Left ventricle myocardium inferior (tissue), 1 donor: ENCODE results near the gene TAF8. TPM values are rescaled to one million over a fixed set of nuclear protein-coding genes. Genes with fewer than 3 reads are reported as not detected.
A peak's percentile ranks its signal among the peaks of the same experiment; 100 is the strongest.

Experiments
- DNase-seq: peaks from one replicate; pipeline ENCODE4 v3.0.0-alpha.2; 2020
- H3K27ac ChIP-seq: fragments of 200-600 bp; replicated peaks from 2 replicates; pipeline ENCODE4 v1.8.0; 2021
- H3K27me3 ChIP-seq: fragments of 200-600 bp; 2 replicates; pipeline ENCODE4 v1.8.0; 2021; ENCODE audit warnings: low read depth
- H3K36me3 ChIP-seq: fragments of 200-600 bp; 2 replicates; pipeline ENCODE4 v1.8.0; 2021
- H3K4me1 ChIP-seq: fragments of 200-600 bp; 2 replicates; pipeline ENCODE4 v1.8.0; 2021
- H3K4me3 ChIP-seq: fragments of 200-600 bp; 2 replicates; pipeline ENCODE4 v1.8.0; 2021; ENCODE audit warnings: mild to moderate bottlenecking, moderate library complexity
- H3K9me3 ChIP-seq: fragments of 200-600 bp; replicated peaks from 2 replicates; pipeline ENCODE4 v1.8.0; 2021
- intact Hi-C: fragments of 100-400 bp; cut with micrococcal nuclease; formaldehyde crosslinking; loops from one replicate; pipeline ENCODE4 v1.11.0; 2022
- total RNA-seq: library from RNA; stranded (reverse); fragmentation: NEBNext Ultra II Directional; extraction: Animal tissue kit (Norgen Biotek cat#: 25700); gene quantifications from one replicate; pipeline ENCODE4 v1.2.1, GENCODE V29; 2021
- TF ChIP-seq, protein P1 (sequence below): fragments of 200-600 bp; IDR thresholded peaks from 2 replicates; pipeline ENCODE4 v1.8.0; 2021; ENCODE audit warnings: antibody characterized with exemption, mild to moderate bottlenecking, borderline replicate concordance
- donor health status: DM: no; HTN: yes; CAD: no; lungs with severe emphysema.

The TAF8 gene
- total RNA-seq, 1 donor from 2014 or later, result 28.5 TPM

- no peaks in the 10 kb centered on the region for H3K9me3 ChIP-seq
- DNase-seq, result no peak
- peaks cover 18% of the 10 kb centered on the region for H3K36me3 ChIP-seq
- intact Hi-C loops, result no loop called here
- peaks cover 53% of the 10 kb centered on the region for H3K4me1 ChIP-seq
- H3K27ac ChIP-seq, result peak overlapping the region; percentile 87
- TF ChIP-seq, protein P1, sequence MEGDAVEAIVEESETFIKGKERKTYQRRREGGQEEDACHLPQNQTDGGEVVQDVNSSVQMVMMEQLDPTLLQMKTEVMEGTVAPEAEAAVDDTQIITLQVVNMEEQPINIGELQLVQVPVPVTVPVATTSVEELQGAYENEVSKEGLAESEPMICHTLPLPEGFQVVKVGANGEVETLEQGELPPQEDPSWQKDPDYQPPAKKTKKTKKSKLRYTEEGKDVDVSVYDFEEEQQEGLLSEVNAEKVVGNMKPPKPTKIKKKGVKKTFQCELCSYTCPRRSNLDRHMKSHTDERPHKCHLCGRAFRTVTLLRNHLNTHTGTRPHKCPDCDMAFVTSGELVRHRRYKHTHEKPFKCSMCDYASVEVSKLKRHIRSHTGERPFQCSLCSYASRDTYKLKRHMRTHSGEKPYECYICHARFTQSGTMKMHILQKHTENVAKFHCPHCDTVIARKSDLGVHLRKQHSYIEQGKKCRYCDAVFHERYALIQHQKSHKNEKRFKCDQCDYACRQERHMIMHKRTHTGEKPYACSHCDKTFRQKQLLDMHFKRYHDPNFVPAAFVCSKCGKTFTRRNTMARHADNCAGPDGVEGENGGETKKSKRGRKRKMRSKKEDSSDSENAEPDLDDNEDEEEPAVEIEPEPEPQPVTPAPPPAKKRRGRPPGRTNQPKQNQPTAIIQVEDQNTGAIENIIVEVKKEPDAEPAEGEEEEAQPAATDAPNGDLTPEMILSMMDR, result no peak
- H3K4me3 ChIP-seq, result no peak overlapping the region
- H3K27me3 ChIP-seq, result no peaks in the 10 kb centered on the region
Measured at GRCh38 chr6:42084889-42085288, 34.6 kb downstream of the TAF8 start.

DNA sequence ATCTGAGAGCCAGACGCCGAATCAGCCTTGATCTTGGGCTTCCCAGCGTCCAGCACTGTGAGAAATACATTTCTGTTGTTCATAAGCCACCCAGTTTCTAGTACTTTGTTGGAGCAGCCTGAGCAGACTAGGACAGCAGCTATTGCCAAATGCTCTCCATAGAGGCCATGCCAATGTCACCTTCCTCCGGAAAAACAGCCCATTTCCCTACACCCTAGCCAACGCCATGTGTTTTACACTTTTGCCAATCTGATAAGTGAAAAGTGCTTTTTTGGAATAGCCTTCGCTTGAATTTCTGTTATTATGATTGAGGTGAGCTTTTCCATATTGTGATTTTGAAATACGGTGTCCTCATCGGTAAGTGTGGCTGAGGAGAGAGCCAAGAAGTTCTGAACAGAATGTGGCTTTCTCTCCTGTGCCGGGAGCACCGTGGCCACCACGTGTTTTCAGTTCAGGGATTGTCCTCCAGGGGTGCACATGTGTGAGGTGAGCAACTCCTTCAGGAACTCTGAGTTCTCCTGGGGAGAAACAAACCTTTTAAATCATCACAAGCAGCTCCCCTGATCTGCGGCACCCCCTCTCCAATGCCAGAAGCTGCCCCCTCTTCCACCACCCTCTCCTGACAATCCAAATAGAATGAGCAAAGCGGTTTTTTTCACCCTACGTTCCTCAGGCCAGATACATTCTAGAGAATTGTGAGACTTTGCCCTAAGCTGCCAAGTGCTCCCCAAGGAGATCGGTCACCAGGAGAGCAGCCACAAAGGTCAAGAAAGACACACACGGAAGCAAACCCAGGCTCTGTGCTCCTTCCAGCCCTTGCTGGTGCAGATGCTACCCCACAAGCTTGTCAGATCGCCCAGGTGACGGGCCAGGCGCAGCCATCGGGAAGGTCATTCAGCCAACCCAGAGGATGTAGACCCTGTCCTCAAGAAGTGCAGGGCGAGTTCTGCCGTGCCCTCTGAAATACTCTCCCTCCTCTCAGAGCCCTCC lies 36.0 kb downstream of the TAF8 start:
- peak overlapping the region; percentile 87 for H3K27ac ChIP-seq
- H3K36me3 ChIP-seq, result peaks cover 8% of the 10 kb centered on the region
- H3K27me3 ChIP-seq, result no peaks in the 10 kb centered on the region
- intact Hi-C loops, result no loop called here
- peaks cover 53% of the 10 kb centered on the region for H3K4me1 ChIP-seq
- no peaks in the 10 kb centered on the region for H3K9me3 ChIP-seq
- DNase-seq, result no peak
- TF ChIP-seq, protein P1, result peak; percentile 44
- H3K4me3 ChIP-seq, result no peak overlapping the region

DNA sequence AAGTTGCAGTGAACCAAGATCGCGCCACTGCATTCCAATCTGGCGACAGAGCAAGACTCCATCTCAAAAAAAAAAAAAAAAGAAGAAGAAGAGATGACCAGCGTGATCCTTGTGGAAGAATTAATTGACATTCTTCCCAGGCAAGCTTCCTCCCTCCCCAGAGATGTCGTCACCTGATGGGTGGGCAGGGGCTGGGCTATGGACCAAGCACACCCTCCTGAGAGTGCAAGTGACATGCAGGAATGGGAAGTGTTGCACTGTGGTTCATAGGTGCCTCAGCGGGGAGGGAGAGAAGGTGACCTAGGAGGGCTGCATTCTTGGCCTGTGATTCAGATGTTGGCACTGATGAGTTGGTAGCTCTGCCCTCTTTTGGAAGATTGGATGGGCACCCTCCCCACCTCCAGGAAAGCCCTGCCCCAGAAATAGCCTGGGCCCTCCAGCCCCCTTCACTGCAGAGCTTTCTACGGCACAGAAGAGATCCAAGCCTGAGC lies 37.8 kb downstream of the TAF8 start:
- intact Hi-C loops, result no loop called here

DNA sequence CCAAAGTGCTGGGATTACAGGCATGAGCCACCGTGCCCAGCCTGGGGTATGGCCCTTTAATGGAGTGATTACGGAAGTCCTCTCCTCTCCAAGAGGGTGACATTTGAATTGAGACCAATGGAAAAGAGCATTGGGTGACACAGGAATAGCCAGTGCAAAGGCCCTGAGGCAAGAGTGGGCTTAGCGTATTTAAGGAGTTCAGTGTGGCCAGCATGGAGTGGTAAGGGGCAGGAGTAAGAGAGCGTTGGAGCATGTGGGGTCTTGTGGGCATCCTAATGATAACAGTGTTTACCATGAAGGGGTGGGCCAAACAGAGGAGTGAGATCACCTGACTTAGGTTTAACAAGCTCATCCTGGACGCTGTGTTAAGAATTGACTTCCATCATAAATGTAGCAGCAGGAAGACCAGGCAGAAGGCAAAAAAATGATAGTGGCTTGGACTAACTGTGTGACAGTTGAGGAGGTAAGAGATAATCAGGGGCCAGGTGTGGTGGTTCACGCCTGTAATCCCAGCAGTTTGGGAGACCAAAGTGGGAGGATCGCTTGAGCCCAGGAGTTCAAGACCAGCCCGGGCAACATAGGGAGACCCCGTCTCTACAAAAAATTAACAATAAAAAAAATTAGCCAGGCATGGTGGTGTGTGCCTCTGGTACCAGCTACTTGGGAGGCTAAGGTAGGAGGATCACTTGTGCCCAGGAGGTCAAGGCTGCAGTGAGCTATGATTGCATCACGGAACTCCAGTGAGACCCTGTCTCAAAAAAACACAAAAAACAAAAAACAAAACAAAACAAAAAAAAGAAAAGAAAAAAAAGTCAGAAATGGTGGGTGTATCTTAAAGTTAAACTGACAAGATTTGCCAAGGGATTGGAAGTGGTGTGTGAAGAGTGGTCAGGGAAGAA lies 40.7 kb downstream of the TAF8 start:
- Histone ChIP-seq H3K27me3 (no peaks in the 10 kb centered on the region), H3K4me1 (peaks cover 37% of the 10 kb centered on the region), H3K36me3 (no peaks in the 10 kb centered on the region), H3K27ac (no peak overlapping the region), H3K4me3 (no peak overlapping the region), H3K9me3 (no peaks in the 10 kb centered on the region)
- intact Hi-C loops, result no loop called here
- TF ChIP-seq, protein P1, result no peak
- DNase-seq, result no peak

More for the DNA sequence above, 37.8 kb downstream of the TAF8 start:
- no peaks in the 10 kb centered on the region for H3K27me3 ChIP-seq
- peak overlapping the region; percentile 15 for H3K4me3 ChIP-seq
- H3K9me3 ChIP-seq, result no peaks in the 10 kb centered on the region
- peak overlapping the region; percentile 87 for H3K27ac ChIP-seq
- TF ChIP-seq, protein P1, result no peak
- no peaks in the 10 kb centered on the region for H3K36me3 ChIP-seq
- DNase-seq, result peak; percentile 55
- peaks cover 52% of the 10 kb centered on the region for H3K4me1 ChIP-seq

GRCh38 chr6:42091718-42092023 lies 41.3 kb downstream of the TAF8 start:
- TF ChIP-seq, protein P1, result no peak
- no peak overlapping the region for H3K27ac ChIP-seq
- no peaks in the 10 kb centered on the region for H3K9me3 ChIP-seq
- peaks cover 31% of the 10 kb centered on the region for H3K4me1 ChIP-seq
- no peak for DNase-seq
- H3K4me3 ChIP-seq, result no peak overlapping the region
- H3K27me3 ChIP-seq, result no peaks in the 10 kb centered on the region
- no peaks in the 10 kb centered on the region for H3K36me3 ChIP-seq
- intact Hi-C loops, result no loop called here
